ENCODE measurements around the gene NPFF. TPM values are rescaled to one million over a fixed set of nuclear protein-coding genes. Genes with fewer than 3 reads are reported as not detected.

Gene NPFF
- total RNA-seq, 2 donors from 2014 or later, result not detected

DNA sequence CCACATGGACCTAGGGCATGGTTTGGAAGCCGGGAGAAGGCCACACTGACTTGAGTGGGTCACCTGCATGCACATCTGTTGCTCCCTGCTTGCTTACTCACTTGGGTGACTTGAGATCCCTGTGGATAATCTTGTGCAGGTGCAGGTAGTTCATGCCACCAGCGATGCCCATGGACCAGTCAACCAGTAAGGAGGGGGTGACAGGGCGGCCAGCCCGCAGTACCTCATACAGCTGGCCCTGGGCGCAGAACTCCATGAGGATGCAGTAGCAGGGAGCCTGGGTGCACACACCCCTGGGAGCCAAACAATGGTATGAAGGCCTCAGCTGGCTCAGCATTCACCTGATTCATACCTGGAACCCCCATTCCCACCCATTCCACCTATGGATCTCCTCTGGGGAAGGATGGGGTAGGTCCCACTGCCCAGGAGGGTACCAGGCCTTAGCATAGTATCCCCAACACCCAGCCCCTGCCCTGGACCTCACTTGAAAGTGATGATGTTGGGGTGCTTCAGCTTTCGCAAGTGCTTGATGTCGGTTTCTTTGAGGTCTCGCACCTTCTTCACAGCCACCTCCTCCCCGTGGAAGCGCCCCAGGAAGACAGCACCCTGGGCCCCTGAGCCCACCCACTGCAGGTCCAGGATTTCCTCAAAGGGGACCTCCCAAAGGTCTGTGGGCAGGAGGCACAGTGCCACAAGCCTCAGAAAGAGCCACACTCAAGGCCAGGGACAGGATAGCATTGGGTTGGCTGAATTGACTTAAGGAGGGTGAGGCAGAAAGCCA is 21.1 kb downstream of the NPFF start:
- no peaks in the 10 kb centered on the region for H3K4me1 ChIP-seq
- no peaks in the 10 kb centered on the region for H3K27me3 ChIP-seq
- H3K9ac ChIP-seq (ENCODE audit: low read depth in 2 of 2, low read length in 2 of 2), result no peak overlapping the region
- H3K27ac ChIP-seq, result no peak overlapping the region
- intact Hi-C loops (cut with DNase I), result no loop called here
- TF ChIP-seq, protein P1, sequence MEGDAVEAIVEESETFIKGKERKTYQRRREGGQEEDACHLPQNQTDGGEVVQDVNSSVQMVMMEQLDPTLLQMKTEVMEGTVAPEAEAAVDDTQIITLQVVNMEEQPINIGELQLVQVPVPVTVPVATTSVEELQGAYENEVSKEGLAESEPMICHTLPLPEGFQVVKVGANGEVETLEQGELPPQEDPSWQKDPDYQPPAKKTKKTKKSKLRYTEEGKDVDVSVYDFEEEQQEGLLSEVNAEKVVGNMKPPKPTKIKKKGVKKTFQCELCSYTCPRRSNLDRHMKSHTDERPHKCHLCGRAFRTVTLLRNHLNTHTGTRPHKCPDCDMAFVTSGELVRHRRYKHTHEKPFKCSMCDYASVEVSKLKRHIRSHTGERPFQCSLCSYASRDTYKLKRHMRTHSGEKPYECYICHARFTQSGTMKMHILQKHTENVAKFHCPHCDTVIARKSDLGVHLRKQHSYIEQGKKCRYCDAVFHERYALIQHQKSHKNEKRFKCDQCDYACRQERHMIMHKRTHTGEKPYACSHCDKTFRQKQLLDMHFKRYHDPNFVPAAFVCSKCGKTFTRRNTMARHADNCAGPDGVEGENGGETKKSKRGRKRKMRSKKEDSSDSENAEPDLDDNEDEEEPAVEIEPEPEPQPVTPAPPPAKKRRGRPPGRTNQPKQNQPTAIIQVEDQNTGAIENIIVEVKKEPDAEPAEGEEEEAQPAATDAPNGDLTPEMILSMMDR (IDR thresholded peaks at IDR 0.05), result no peak
- peaks cover 14% of the 10 kb centered on the region for H3K36me3 ChIP-seq
- DNase-seq, result no peak
- no peaks in the 10 kb centered on the region for H3K9me3 ChIP-seq
- no peak overlapping the region for H3K4me3 ChIP-seq

GRCh38 chr12:53484686-53485575 is 22.4 kb downstream of the NPFF start:
- Histone ChIP-seq H3K4me1 (no peaks in the 10 kb centered on the region), H3K27me3 (no peaks in the 10 kb centered on the region), H3K27ac (peak overlapping the region; percentile 53), H3K4me3 (no peak overlapping the region), H3K9me3 (no peaks in the 10 kb centered on the region), H3K9ac (ENCODE audit: low read depth in 2 of 2, low read length in 2 of 2) (no peak overlapping the region), H3K36me3 (peaks cover 21% of the 10 kb centered on the region)
- no peak for DNase-seq
- TF ChIP-seq, protein P1 (IDR thresholded peaks at IDR 0.05), result no peak
- intact Hi-C loops (cut with DNase I), result no loop called here

DNA sequence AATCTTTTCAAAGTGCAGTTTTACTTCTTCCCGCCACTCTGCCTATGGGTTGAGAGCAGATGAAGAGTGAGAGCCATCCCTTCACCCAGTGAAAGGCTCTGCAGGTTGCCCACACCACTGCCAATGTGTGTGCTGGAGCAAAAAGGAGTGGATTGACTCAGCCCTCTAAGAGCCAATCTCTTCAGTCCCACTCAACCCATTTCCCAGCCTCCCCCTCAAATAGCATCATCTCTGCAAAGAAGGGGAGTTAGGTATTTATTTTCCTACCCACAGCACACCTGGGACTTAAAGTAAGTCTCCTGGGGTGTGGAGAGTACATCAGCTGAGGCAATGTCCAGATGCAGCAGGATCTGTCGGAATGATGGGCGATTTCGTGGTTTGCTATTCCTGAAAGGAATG is 23.3 kb downstream of the NPFF start:
- peaks cover 23% of the 10 kb centered on the region for H3K36me3 ChIP-seq
- H3K9ac ChIP-seq (ENCODE audit: low read depth in 2 of 2, low read length in 2 of 2), result no peak overlapping the region
- no peaks in the 10 kb centered on the region for H3K4me1 ChIP-seq
- no peaks in the 10 kb centered on the region for H3K27me3 ChIP-seq
- DNase-seq, result no peak
- intact Hi-C loops (cut with DNase I), result no loop called here
- peak overlapping the region; percentile 53 for H3K27ac ChIP-seq
- H3K4me3 ChIP-seq, result no peak overlapping the region
- no peaks in the 10 kb centered on the region for H3K9me3 ChIP-seq
- TF ChIP-seq, protein P1 (IDR thresholded peaks at IDR 0.05), result no peak

DNA sequence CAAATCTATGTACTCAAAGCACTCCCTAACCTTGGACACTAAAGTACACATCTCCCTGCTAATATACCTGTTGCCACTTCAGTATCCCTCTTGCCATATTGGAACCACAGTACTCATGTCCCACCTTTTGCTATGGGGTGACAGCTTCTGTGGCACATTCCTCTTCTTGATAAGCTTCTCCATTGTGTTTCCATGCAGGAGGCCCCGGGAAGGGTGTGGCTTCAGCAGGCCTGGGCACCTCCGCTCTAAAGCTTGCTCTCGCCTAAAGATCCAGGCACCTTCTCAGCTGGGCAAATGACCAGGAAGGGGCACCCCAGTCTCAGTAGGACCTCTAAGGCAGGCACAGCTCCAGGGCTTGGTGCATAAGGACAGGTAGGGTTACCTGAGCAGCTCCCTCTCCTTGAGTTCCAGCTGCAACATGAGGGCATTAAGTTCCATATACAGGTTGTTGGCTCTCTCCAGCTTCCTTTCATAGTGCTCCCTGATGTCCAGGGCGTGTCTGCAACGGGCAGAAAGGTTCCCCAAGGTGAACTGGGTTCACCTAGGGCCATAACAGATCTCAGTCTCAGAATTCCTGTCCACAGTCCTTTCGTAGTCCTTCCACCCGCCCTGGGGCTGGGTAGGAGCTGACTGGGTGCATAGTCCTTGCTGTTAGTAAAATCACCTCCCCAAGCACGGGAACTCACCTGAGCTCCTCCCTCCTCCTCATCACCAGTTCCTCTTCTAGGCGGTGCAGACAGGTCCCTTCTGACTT is 23.9 kb downstream of the NPFF start:
- Histone ChIP-seq H3K9me3 (no peaks in the 10 kb centered on the region), H3K27me3 (no peaks in the 10 kb centered on the region), H3K36me3 (peaks cover 23% of the 10 kb centered on the region), H3K4me3 (no peak overlapping the region), H3K9ac (ENCODE audit: low read depth in 2 of 2, low read length in 2 of 2) (no peak overlapping the region), H3K27ac (peak overlapping the region; percentile 53), H3K4me1 (no peaks in the 10 kb centered on the region)
- intact Hi-C loops (cut with DNase I), result no loop called here
- DNase-seq, result peak; percentile 46
- TF ChIP-seq, protein P1 (IDR thresholded peaks at IDR 0.05), result no peak

GRCh38 chr12:53482626-53483168 is 24.6 kb downstream of the NPFF start:
- Histone ChIP-seq H3K9ac (ENCODE audit: low read depth in 2 of 2, low read length in 2 of 2) (no peak overlapping the region), H3K27ac (peak overlapping the region; percentile 53)
- DNase-seq, result no peak

More at GRCh38 chr12:53482626-53483168, 24.6 kb downstream of the NPFF start:
- Histone ChIP-seq H3K27me3 (no peaks in the 10 kb centered on the region), H3K9me3 (no peaks in the 10 kb centered on the region), H3K36me3 (peaks cover 23% of the 10 kb centered on the region), H3K4me3 (no peak overlapping the region), H3K4me1 (no peaks in the 10 kb centered on the region)
- intact Hi-C loops (cut with DNase I), result no loop called here
- TF ChIP-seq, protein P1 (IDR thresholded peaks at IDR 0.05), result no peak

Measured in colonic mucosa (tissue), 4 donors.